GM13977 (cell line): Measurements from ENCODE around the gene MRPL43.

Experiments used
- DNase-seq: peaks from one replicate; pipeline ENCODE4 v3.0.0; 2012; ENCODE audit warnings: low spot score
- in situ Hi-C: fragments of 300-500 bp; cut with MboI; formaldehyde crosslinking; loops from one replicate; pipeline ENCODE4 v1.12.0; 2022; ENCODE audit warnings: low sequenced_read_pairs, low pct_unique_long_range_greater_than_20kb, mixed read lengths, inconsistent platforms; ENCODE audit not compliant: unreplicated experiment
- TF ChIP-seq, protein P1 (sequence below): IDR thresholded peaks from 2 replicates; pipeline ENCODE4 v1.5.1; 2012; ENCODE audit warnings: mild to moderate bottlenecking, control low read depth; ENCODE audit not compliant: insufficient read depth; ENCODE audit errors: extremely low read depth, missing control alignments

The MRPL43 gene

DNA sequence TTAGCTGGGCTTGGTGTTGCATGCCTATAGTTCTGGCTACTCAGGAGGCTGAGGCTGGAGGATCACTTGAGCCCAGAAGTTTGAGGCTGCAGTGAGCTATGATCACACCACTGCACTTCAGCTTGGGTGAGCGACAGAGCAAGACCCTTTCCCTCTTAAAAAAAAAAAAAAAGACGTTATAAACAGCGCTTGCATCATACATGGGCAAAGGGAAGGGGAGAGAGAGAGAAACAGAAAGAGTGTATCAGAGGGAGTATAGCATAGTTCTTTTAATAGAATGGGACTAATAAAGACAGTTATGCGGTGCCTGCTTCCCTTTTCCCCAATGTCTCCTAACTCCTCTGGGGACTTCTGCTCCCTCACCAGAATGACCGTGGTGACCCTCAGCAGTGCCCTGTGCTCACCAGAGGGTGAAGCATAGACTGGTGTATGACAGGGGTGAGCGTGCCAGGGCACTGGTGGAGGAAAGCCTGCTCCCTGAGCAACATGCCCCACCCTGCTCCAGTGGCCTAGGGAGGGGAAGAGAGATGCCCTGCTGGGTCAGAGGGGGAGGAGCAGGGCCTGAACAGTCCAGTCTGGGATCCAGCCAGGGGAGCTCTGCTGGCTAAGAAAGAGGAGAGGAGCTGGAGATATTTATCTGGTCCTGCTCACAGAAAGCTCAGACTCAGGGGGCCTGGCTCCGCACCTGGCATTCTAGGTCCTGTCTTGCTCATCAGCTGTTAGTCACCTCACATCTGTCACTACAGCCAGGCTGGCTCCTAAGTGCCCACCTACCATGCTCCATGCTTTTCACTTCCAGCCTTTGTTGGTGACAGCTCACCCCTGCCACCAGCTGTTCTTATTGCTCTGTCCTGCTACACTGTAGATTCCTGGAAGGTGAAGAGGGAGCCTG is 41.4 kb upstream of the MRPL43 start:
- in situ Hi-C loops: no loop called here
- DNase-seq: no peak
- TF ChIP-seq, protein P1, sequence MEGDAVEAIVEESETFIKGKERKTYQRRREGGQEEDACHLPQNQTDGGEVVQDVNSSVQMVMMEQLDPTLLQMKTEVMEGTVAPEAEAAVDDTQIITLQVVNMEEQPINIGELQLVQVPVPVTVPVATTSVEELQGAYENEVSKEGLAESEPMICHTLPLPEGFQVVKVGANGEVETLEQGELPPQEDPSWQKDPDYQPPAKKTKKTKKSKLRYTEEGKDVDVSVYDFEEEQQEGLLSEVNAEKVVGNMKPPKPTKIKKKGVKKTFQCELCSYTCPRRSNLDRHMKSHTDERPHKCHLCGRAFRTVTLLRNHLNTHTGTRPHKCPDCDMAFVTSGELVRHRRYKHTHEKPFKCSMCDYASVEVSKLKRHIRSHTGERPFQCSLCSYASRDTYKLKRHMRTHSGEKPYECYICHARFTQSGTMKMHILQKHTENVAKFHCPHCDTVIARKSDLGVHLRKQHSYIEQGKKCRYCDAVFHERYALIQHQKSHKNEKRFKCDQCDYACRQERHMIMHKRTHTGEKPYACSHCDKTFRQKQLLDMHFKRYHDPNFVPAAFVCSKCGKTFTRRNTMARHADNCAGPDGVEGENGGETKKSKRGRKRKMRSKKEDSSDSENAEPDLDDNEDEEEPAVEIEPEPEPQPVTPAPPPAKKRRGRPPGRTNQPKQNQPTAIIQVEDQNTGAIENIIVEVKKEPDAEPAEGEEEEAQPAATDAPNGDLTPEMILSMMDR: no peak

DNA sequence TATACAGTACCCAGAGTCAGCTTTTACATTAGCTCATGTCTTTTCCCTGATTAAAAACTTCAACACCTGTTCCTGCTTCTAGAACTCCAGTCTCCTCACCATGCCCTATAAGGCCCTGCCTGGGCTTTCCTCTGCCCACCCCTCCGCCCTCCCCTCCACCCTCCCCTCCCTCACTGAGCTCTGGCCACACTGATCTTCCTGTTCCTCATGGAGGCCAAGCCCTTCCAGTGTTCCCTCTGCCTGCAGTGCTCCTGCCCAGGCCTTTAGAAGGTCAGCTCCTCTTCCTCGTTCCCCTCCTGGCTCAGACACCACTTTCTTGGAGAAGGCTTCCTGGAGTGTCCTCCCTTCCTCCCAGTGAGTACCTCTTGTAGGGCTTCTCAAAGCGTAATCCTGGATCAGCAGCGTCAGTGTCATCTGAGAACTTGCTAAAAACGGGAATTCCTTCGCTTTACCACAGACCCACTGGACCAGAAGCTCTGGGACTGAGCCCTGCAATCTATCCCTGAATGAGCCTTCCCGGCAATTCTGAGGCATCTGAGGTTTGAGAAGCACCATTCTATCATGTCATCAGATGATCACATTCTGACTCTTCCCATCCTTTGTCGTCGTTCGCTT is 39.9 kb upstream of the MRPL43 start:
- TF ChIP-seq, protein P1: no peak
- in situ Hi-C loops: no loop called here
- DNase-seq: no peak

DNA sequence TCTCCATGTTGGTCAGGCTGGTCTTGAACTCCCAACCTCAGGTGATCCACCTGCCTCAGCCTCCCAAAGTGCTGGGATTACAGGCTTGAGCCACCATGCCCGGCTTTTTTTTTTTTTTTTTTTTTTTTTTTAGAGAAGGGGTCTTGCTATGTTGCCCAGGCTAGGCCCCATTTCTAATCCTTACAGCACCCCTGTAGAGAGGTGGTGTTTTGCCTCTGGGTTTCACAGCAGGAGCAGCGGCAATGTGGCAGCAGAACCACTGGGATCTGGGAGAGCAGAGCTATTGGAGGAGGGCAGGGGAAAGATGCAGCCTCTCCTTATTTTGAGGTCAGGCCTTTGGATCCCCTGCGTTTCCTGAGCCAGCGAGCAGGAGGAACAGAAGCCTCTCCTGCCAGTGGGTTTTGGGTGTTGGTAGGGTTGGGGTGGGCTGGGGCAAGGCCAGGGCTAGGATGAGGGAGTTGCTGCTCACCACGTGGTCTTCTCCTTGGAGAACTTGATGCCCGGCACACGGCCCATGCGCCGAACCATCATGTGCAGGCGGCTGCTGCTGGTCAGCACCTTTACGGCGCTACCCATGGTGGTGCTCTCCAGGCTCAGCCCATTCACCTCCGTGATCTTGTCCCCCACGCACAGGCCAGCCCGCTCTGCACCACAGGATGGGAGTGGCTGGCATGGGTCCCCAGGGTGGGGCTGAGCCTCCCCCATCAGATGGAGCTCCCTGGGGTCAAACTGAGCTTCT is 35.8 kb upstream of the MRPL43 start:
- DNase-seq: no peak
- in situ Hi-C loops: no loop called here
- TF ChIP-seq, protein P1: no peak

DNA sequence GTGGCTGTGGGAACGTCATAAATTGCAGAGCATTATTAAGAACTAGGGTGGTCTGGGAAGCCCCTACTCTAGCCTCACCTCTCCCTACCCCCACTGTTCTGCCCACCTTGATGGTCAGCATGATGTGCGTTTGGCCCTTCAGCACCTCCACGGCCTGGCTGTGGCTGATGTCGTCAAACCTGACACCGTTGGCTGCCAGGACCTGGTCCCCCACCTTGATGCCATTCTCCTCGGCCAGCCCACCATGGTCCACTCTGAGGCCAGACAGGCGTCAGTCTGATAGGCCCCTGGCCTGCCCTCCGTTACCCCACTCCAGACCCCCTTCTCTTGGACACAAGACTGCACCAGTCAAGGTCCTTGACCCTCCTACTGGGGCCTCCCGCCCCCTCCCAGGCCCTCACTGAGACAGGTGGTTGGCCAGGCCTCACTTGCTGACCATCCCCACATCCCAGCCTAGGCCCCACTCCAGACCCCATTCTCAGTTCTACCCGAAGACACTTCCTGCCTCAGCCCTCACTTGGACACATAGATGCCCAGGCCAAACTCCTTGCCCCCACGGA is 34.5 kb upstream of the MRPL43 start:
- TF ChIP-seq, protein P1: no peak
- DNase-seq: no peak
- in situ Hi-C loops: no loop called here

DNA sequence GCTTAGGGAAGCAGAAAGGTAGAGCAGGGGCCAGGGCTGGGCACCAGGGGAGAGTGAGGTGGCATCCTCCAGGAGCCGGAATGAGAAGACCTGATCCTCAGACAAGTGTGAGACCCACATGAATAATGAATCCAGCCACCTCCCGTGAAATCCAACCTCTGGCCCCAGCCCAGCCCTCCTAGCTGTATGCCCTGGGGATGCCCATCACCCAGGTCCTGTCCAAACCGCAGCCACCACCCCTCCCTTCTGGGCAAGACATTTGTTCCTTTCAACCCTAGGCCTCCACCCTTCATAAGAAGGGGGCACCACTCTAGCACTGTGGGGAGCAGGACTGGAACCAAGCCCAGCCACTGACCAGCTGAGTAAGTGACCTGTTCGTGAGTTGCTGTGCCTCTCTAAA is 33.9 kb upstream of the MRPL43 start:
- no peak for DNase-seq
- in situ Hi-C loops: no loop called here
- TF ChIP-seq, protein P1: no peak

DNA sequence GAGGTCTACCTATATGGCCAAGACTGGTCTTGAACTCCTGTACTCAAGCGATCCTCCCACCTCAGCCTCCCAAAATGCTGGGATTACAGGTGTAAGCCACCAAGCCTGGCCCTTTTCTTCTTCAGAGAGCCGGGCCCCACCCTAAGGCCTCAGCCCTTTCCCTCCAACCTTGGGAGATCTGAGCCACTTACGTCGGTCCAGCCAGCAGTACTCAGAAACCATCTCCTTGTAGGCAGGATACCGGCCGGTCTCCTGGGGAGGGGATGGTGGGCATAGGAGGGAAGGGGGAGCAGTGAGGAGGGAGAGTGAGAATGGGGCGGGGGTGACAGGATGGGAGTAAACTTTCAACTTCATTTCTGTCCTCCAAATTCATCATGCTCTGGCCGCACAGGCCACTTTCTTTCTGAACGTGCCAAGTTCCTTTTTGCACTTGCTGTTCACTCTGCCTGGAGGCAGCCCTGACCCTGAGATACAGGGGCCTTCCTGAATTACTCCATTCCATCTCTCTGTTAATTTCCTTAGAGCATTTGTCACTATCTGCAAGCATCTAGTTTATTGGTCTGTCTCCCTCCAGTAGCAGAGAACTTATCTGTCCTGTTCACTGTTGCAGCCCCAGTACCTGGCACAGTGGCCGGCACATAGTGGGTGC is 33.3 kb upstream of the MRPL43 start:
- in situ Hi-C loops: no loop called here
- TF ChIP-seq, protein P1: no peak
- no peak for DNase-seq
